Measurements from ENCODE around the gene TMOD3. TPM values are rescaled to one million over a fixed set of nuclear protein-coding genes. Genes with fewer than 3 reads are reported as not detected.

TMOD3 gene
- total RNA-seq, 1 donor from 2014 or later = 30.9 TPM

- no peaks in the 10 kb centered on the region for H3K27me3 ChIP-seq (ENCODE audit: low read depth)
- intact Hi-C loops (cut with micrococcal nuclease) = no loop called here
- H3K36me3 ChIP-seq = peaks cover 16% of the 10 kb centered on the region
- no peak overlapping the region for H3K27ac ChIP-seq (replicated peaks)
- H3K4me1 ChIP-seq = no peaks in the 10 kb centered on the region
- H3K4me3 ChIP-seq = no peak overlapping the region
- H3K9me3 ChIP-seq (replicated peaks) = no peaks in the 10 kb centered on the region
- no peak for DNase-seq
- no peak for TF ChIP-seq CTCF (IDR thresholded peaks at IDR 0.05; ENCODE audit: borderline replicate concordance)
Measured at GRCh38 chr15:51802593-51802992, 26.9 kb upstream of the TMOD3 start.

GRCh38 chr15:51803965-51804364 lies 25.5 kb upstream of the TMOD3 start:
- no peaks in the 10 kb centered on the region for H3K9me3 ChIP-seq (replicated peaks)
- H3K4me3 ChIP-seq = no peak overlapping the region
- DNase-seq = no peak
- no peaks in the 10 kb centered on the region for H3K4me1 ChIP-seq
- peaks cover 29% of the 10 kb centered on the region for H3K36me3 ChIP-seq
- H3K27me3 ChIP-seq (ENCODE audit: low read depth) = no peaks in the 10 kb centered on the region
- TF ChIP-seq CTCF (IDR thresholded peaks at IDR 0.05; ENCODE audit: borderline replicate concordance) = no peak
- intact Hi-C loops (cut with micrococcal nuclease) = no loop called here
- no peak overlapping the region for H3K27ac ChIP-seq (replicated peaks)

GRCh38 chr15:51806123-51806522 lies 23.3 kb upstream of the TMOD3 start:
- no peak for TF ChIP-seq CTCF (IDR thresholded peaks at IDR 0.05; ENCODE audit: borderline replicate concordance)
- H3K36me3 ChIP-seq = peaks cover 36% of the 10 kb centered on the region

GRCh38 chr15:51809457-51809856 lies 20.0 kb upstream of the TMOD3 start:
- no peak for TF ChIP-seq CTCF (IDR thresholded peaks at IDR 0.05; ENCODE audit: borderline replicate concordance)
- Histone ChIP-seq H3K27me3 (ENCODE audit: low read depth) (no peaks in the 10 kb centered on the region), H3K4me1 (peaks cover 5% of the 10 kb centered on the region), H3K4me3 (no peak overlapping the region), H3K36me3 (peaks cover 29% of the 10 kb centered on the region), H3K9me3 (replicated peaks) (no peaks in the 10 kb centered on the region), H3K27ac (replicated peaks) (no peak overlapping the region)
- intact Hi-C loops (cut with micrococcal nuclease) = no loop called here
- DNase-seq = no peak

More at GRCh38 chr15:51806123-51806522, 23.3 kb upstream of the TMOD3 start:
- Histone ChIP-seq H3K4me1 (peaks cover 5% of the 10 kb centered on the region), H3K27ac (replicated peaks) (no peak overlapping the region), H3K9me3 (replicated peaks) (no peaks in the 10 kb centered on the region), H3K4me3 (no peak overlapping the region), H3K27me3 (ENCODE audit: low read depth) (no peaks in the 10 kb centered on the region)
- intact Hi-C loops (cut with micrococcal nuclease) = no loop called here
- DNase-seq = no peak

- H3K36me3 ChIP-seq = peaks cover 19% of the 10 kb centered on the region
- intact Hi-C loops (cut with micrococcal nuclease) = no loop called here
- no peak for DNase-seq
- H3K9me3 ChIP-seq (replicated peaks) = no peaks in the 10 kb centered on the region
- H3K27ac ChIP-seq (replicated peaks) = no peak overlapping the region
- H3K27me3 ChIP-seq (ENCODE audit: low read depth) = no peaks in the 10 kb centered on the region
- peaks cover 20% of the 10 kb centered on the region for H3K4me1 ChIP-seq
- TF ChIP-seq CTCF (IDR thresholded peaks at IDR 0.05; ENCODE audit: borderline replicate concordance) = no peak
- no peak overlapping the region for H3K4me3 ChIP-seq
Measured at GRCh38 chr15:51812598-51812997, 16.9 kb upstream of the TMOD3 start.

GRCh38 chr15:51814606-51815005 lies 14.8 kb upstream of the TMOD3 start:
- Histone ChIP-seq H3K27me3 (ENCODE audit: low read depth) (no peaks in the 10 kb centered on the region), H3K36me3 (peaks cover 1% of the 10 kb centered on the region), H3K9me3 (replicated peaks) (no peaks in the 10 kb centered on the region), H3K27ac (replicated peaks) (no peak overlapping the region), H3K4me1 (peaks cover 17% of the 10 kb centered on the region), H3K4me3 (no peak overlapping the region)
- TF ChIP-seq CTCF (IDR thresholded peaks at IDR 0.05; ENCODE audit: borderline replicate concordance) = no peak
- no peak for DNase-seq
- intact Hi-C loops (cut with micrococcal nuclease) = no loop called here
